Progenitor cell of endocrine pancreas (in vitro differentiated cells): ENCODE results near the gene TRPM1. TPM values are rescaled to one million over a fixed set of nuclear protein-coding genes. Genes with fewer than 3 reads are reported as not detected.

Experiments used
- DNase-seq: peaks from one replicate; pipeline ENCODE4 v3.0.0; 2021; ENCODE audit warnings: low spot score; ENCODE audit not compliant: unreplicated experiment
- H3K27ac Mint-ChIP-seq: 2 replicates; pipeline ENCODE4 v1.8.0; 2021; ENCODE audit warnings: mild to moderate bottlenecking, moderate library complexity, mixed read lengths
- H3K27me3 Mint-ChIP-seq: 2 replicates; pipeline ENCODE4 v1.8.0; 2021; ENCODE audit warnings: mixed read lengths
- H3K36me3 Mint-ChIP-seq: 2 replicates; pipeline ENCODE4 v1.8.0; 2022; ENCODE audit warnings: mixed read lengths; ENCODE audit not compliant: insufficient read depth
- H3K4me1 Mint-ChIP-seq: 2 replicates; pipeline ENCODE4 v1.8.0; 2021; ENCODE audit warnings: low read depth, mixed read lengths
- H3K4me3 Mint-ChIP-seq: 2 replicates; pipeline ENCODE4 v1.8.0; 2021; ENCODE audit warnings: low read depth, mild to moderate bottlenecking, moderate library complexity, mixed read lengths
- H3K9me3 Mint-ChIP-seq: 2 replicates; pipeline ENCODE4 v1.8.0; 2021; ENCODE audit warnings: low read depth, mixed read lengths
- total RNA-seq: library from RNA; stranded (reverse); gene quantifications from 2 replicates; pipeline ENCODE4 v1.2.1, GENCODE V29; 2021
- TF ChIP-seq, protein P1 (sequence below): fragments of 200-600 bp; sonication (generic); IDR thresholded peaks from one replicate; pipeline ENCODE4 v1.5.0; 2021; ENCODE audit warnings: antibody characterized with exemption, mild to moderate bottlenecking; ENCODE audit not compliant: unreplicated experiment

TRPM1 gene
- total RNA-seq, 1 donor from 2014 or later: not detected

DNA sequence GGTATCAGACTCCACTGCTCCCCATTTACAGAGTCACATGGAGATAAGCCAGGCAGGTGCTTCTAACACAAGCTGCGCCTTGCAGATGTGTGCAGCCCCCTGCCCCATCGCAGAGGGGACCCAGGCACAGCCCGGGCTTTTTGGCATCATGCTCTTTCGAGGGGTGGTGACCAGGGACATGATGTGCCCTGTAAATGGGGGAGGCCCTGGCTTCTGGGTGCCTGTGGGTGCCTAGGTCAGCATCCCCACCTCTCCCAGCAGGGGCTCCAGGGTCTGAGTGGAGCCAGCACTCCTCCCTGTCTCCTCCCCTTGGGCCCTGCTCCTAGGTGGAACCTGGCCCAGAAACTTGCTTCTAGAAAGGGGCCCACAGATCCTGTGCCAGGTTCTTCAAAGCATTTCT, 15.2 kb downstream of the TRPM1 start:
- TF ChIP-seq, protein P1, sequence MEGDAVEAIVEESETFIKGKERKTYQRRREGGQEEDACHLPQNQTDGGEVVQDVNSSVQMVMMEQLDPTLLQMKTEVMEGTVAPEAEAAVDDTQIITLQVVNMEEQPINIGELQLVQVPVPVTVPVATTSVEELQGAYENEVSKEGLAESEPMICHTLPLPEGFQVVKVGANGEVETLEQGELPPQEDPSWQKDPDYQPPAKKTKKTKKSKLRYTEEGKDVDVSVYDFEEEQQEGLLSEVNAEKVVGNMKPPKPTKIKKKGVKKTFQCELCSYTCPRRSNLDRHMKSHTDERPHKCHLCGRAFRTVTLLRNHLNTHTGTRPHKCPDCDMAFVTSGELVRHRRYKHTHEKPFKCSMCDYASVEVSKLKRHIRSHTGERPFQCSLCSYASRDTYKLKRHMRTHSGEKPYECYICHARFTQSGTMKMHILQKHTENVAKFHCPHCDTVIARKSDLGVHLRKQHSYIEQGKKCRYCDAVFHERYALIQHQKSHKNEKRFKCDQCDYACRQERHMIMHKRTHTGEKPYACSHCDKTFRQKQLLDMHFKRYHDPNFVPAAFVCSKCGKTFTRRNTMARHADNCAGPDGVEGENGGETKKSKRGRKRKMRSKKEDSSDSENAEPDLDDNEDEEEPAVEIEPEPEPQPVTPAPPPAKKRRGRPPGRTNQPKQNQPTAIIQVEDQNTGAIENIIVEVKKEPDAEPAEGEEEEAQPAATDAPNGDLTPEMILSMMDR: no peak
- no peak for DNase-seq
- Mint-ChIP-seq H3K36me3 (no peaks in the 10 kb centered on the region), H3K27ac (no peak overlapping the region), H3K9me3 (peaks cover 4% of the 10 kb centered on the region), H3K4me1 (peaks cover 7% of the 10 kb centered on the region), H3K27me3 (peaks cover 14% of the 10 kb centered on the region), H3K4me3 (no peak overlapping the region)

DNA sequence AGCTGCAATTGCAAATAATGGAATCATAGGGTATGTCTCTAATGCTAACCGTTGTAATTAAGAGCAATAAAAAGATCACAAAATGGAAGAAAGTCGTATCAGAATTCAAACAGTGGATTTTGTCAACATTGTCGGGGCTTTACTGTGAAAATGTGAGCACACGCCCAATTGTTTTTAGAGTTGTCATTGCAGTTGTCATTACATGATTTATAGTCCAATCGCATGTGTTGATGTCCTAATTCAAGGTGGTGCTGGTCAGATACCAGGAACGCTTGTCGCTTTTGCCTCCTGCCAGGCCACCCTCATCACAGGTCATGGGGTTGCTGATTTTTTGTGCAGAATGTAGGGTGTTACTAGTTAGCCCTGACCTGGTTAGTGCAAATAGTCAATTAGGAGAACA, 16.2 kb downstream of the TRPM1 start:
- TF ChIP-seq, protein P1: no peak
- Mint-ChIP-seq H3K9me3 (peaks cover 4% of the 10 kb centered on the region), H3K4me3 (no peak overlapping the region), H3K4me1 (peaks cover 3% of the 10 kb centered on the region), H3K27me3 (peaks cover 14% of the 10 kb centered on the region), H3K27ac (no peak overlapping the region), H3K36me3 (no peaks in the 10 kb centered on the region)
- DNase-seq: no peak

DNA sequence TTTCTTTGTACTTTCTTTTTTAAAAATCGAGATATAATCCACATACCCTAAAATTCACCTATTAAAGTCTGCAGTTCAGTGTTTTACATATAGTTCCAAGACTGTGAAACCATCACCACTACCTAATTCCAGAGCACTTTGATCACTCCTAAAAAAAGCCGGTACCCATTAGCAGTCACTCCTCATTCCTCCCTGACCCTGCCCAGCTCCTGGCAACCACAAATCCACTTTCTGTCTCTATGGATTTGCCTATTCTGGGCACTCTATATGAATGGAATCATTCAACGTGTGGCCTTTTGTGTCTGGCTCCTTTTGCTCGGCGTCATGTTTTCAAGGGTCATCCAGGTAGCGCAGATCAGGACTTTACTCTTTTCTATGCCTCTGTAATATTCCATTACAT, 17.3 kb downstream of the TRPM1 start:
- DNase-seq: no peak
- H3K36me3 Mint-ChIP-seq: no peaks in the 10 kb centered on the region
- H3K4me3 Mint-ChIP-seq: no peak overlapping the region
- TF ChIP-seq, protein P1: no peak
- peaks cover 4% of the 10 kb centered on the region for H3K9me3 Mint-ChIP-seq
- H3K4me1 Mint-ChIP-seq: peaks cover 3% of the 10 kb centered on the region
- H3K27me3 Mint-ChIP-seq: peaks cover 26% of the 10 kb centered on the region
- no peak overlapping the region for H3K27ac Mint-ChIP-seq

DNA sequence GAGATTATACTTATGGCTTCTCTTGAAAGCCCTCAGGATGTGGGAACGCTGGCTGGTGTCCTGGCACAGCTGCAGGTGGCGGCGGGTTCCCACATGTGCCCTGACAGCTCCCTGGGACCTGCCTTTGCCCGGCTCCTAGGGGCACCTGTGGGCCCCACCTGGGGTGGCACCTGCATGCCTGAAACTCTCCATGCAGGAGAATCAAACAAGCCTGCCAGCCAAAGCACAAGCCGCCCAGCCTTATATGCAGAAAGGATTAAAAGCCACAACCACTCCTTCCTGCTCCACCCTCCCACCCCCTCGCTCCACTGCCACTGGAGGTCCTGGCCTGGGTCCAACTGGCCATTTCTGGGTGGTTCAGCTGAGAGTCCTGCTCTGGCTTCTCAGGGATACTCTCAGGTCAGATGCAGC, 18.1 kb downstream of the TRPM1 start:
- no peak overlapping the region for H3K4me3 Mint-ChIP-seq

DNA sequence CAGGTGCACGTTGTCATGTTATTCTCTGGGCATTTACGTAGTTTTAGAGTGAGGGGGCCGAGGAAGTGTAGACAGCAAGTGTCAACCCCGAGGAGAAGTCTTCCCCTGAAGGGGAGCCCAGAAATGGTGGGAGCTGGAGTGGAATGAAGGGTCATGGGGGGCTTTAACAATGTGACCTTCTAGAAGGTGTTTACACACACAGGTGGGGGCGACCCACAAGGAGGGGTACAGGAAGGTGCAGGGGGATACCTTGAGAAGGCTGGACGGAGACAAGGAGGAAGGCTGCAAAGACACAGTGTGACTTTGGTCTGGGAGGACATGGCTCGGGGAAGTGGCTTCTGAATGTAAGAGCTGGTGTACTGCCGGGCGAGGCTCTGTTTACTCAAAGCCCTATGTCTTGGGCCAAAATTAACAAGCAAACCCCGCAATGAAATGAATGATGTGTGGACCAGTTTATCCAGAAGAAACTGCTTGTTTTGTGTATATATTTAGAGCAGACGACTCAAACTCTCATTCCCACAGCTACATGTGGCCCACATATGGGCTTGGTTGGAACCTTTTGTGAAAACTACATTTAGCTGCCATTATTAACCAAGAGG, 18.7 kb downstream of the TRPM1 start:
- TF ChIP-seq, protein P1: no peak
- Mint-ChIP-seq H3K4me1 (peaks cover 3% of the 10 kb centered on the region), H3K27me3 (peaks cover 26% of the 10 kb centered on the region), H3K4me3 (no peak overlapping the region), H3K36me3 (no peaks in the 10 kb centered on the region), H3K9me3 (peaks cover 4% of the 10 kb centered on the region), H3K27ac (no peak overlapping the region)
- no peak for DNase-seq

More for the DNA sequence above, 18.1 kb downstream of the TRPM1 start:
- peaks cover 3% of the 10 kb centered on the region for H3K4me1 Mint-ChIP-seq
- H3K36me3 Mint-ChIP-seq: no peaks in the 10 kb centered on the region
- H3K27ac Mint-ChIP-seq: no peak overlapping the region
- H3K9me3 Mint-ChIP-seq: peaks cover 4% of the 10 kb centered on the region
- no peak for DNase-seq
- TF ChIP-seq, protein P1: no peak
- peaks cover 26% of the 10 kb centered on the region for H3K27me3 Mint-ChIP-seq
